HG03175 (cell line): ENCODE measurements around the gene PLCG2.
"Not testable (repeated sequence)": the region's sequence is repeated elsewhere in the genome, so short reads cannot be mapped to it uniquely, and the experiment has no call there.

Source experiments
- ATAC-seq: cut with Tn5 transposase; IDR thresholded peaks from one replicate; pipeline ENCODE4 v1.9.1; 2021; ENCODE audit warnings: mild to moderate bottlenecking, moderate library complexity; ENCODE audit not compliant: unreplicated experiment

The PLCG2 gene

DNA sequence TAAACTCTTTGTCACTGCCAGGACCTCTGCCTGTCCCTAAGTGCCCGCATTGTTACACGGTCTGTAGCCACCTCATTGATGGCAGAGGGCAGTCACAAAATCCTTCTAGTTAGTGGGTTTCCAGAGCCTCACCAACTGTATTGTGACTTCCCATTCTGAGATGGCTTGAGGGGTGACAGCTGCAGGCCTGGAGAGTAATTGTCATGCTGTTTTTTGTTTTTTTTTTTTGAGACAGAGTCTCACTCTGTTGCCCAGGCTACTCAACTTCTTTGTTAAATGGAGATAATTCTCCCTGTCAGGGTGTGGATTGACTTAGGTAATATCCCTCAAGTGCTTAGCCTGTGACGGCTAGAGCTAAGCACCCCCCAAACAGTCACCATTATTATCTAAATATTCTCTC is 154.3 kb downstream of the PLCG2 start:
- no peak for ATAC-seq

DNA sequence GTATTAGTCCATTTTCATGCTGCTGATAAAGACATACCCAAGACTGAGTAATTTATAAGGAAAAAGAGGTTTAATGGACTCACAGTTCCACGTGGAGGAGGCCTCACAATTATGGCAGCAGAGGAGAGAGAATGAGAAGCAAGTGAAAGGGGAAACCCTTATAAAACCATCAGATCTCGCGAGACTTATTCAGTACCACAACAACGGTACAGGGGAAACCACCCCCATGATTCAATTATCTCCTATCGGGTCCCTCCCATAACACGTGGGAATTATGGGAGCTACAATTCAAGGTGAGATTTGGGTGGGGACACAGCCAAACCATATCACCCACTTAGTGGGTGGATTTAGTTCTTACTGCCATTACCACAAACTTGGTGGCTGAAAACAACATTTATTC is 155.6 kb downstream of the PLCG2 start:
- ATAC-seq: not testable (repeated sequence)

DNA sequence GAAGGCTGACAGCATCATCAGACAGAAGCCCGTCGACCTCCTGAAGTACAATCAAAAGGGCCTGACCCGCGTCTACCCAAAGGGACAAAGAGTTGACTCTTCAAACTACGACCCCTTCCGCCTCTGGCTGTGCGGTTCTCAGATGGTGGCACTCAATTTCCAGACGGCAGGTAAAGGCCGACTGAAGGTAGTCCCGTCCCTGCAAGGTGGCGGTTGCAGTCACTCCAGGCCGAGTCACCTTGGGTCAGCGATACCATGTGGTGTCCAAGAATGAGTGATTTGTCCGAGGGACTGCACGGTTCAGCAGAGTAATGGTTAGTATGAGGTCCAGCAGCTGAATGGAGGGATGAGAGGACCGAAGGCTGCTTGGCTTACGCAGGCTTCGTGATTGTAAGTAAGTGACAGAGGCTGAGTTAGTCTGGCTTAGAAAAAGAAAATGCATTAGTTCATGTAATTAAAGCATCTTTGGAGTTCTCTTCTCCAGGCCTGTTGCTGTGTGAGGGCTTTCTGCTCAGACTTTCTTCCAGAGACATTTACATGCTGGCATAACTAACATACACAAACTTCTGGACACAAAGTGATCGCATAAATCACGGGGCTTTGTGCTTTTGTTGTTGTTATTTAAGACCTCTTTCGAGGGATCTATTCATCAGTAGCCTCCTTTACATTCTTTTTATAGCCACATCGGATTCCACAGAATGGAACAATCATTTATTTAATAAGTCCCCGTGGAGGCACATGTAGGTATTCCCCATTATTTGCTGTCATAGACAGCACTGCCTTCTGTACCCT is 157.3 kb downstream of the PLCG2 start:
- no peak for ATAC-seq

DNA sequence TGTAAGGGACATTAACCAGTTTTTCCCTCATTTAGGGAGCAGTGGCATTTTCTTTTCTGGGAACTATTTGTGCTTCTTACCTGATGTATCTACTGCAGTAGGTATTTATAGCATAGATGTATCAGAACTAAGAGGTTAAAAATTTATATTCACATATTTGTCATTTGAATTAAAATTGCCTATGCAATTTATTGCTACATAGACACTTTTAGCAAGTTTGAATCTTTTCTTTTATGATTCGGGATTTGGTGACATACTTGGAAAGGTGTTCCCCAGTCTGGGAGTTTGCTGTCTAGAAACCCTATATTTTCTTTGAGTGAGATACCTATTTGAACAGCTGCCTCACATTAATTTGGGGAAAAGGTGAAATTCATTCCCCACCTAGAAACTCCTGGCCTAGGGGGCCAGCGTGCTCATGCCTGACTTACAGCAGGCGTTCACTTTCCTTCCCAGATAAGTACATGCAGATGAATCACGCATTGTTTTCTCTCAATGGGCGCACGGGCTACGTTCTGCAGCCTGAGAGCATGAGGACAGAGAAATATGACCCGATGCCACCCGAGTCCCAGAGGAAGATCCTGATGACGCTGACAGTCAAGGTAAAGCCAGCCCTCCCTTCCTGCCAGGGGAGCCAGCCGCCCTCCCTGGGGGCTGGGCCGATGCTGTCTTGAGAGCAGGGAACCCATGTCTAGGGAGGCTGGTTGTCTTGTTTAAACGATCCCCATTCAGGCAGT is 158.4 kb downstream of the PLCG2 start:
- no peak for ATAC-seq

DNA sequence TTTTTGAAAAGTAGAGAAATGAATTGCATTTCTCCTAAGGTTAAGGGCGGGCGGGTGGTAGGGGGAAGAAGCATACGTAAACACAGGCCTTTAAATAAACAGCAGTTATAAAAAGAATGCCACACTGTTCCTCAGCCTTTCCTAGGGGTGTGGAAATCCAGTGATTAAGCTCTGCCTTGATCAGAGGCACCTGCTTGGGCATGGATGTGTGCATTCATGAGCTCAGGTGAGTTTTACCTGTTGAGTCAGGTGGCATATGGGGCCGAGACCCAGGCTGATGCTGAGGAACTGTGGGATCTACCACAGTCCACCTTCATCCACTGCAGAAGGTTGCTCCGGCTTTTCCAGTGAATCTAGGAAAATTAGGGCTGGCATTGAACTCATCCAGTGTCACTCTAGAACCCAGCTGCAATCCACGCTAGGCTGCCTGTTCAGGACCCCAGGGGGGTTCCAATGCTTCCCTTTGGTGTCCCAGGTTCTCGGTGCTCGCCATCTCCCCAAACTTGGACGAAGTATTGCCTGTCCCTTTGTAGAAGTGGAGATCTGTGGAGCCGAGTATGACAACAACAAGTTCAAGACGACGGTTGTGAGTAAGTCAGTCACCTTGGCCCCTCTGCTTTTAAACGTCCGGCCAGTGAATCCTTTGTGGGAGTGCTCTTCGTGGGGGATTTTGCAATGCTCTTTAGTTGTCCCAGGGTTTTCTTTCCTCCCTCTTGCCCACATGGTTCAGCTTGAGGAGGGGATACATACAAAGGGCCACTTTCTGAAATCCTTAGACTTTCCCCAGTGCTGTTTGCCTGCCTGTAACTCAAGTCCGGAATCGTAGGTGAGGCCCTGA is 159.5 kb downstream of the PLCG2 start:
- no peak for ATAC-seq

DNA sequence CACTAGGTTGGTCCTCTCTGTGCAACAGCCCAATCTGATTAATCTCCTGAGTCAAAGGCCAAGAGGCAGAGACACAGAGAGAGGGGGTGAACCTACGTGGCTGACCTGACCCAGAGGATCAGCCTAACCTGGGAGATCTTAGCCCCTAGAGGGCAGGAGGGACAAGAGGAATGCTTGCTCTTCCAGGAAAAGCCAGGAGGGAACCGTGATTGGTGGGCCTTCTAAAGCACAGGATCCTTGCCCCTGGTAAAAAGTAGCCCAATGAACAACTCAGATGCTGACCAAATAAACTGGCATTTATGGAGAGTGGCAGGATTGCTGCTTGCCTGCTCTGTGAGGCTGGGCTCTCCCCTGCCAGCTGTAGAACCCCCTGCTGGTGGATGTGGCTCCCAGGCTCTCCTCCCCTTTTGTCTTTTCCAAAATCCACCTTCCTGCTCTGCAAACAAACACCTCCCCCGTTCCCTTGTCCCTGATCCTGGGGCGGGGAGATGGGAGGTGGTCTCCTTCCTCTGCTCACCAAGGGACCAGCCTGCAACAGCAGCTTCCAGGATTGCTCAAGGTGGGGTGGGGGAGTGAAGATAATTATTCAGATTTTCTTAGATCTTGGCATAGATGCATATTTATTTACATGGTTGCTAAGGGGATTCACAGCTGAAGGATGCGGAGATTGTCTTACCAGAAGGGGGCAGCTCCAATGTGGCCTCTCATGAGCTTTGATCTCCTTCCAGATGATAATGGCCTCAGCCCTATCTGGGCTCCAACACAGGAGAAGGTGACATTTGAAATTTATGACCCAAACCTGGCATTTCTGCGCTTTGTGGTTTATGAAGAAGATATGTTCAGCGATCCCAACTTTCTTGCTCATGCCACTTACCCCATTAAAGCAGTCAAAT is 160.3 kb downstream of the PLCG2 start:
- ATAC-seq: no peak

DNA sequence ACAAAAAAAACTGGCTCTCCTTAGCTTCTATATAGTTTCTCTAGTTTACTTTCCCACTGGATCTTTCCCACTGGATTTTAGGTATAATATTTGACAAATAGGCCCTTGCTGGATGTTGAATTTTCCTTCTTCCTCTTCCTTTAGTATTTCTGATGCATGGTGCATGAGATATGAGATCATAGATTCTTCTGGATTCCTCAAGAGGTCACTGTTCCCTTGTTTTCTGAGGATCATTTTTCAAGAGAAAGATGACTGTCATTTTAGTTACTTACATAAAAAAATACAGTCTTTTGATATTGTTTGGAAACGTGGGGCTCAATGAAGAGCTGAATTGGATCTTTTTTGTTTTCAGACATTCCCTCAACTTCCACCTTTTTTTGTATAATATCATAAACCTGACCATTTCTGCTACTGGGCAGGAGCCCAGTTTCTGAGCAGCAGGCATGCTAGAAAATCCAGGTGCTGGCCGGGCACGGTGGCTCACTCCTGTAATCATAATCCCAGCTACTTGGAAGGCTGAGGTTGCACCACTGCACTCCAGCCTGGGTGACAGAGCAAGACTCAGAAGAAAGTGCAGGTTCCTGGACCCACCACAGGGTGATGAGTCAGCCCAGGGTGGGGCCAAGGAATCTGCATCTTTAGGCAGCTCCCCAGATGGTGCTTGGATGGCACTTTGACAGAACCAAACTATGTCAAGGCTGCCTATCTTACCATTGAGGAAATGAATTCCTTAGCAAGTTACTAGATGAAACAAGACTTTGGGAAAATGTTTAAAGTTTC is 161.9 kb downstream of the PLCG2 start:
- ATAC-seq: no peak

DNA sequence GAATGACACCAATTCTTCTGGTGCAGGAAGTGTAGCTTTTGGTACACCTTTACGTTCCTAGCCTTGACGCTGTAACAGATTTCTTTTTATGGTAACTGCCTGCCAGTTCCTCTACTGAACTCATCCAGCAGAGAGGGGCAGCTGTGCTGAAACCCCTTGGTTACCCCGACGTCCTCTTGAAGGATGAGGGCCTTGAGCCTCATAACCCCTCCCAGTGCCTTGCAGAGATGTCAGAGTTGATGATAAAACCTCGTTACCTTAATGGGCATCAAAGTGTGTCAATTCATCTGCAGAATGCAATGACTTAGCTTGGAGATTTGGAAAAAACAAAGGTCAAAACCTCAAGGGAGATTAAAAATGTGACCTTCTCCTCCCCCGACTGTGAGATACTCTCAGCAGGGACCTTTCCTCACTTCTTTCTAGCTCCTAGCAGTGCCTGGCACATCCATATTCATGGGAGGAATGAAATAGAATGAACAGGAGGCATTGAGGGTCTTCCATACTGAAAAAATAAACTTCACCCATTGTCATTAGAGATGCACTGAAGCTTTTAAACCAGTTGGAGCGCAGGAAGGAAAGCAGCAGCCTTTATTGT is 163.0 kb downstream of the PLCG2 start:
- no peak for ATAC-seq

DNA sequence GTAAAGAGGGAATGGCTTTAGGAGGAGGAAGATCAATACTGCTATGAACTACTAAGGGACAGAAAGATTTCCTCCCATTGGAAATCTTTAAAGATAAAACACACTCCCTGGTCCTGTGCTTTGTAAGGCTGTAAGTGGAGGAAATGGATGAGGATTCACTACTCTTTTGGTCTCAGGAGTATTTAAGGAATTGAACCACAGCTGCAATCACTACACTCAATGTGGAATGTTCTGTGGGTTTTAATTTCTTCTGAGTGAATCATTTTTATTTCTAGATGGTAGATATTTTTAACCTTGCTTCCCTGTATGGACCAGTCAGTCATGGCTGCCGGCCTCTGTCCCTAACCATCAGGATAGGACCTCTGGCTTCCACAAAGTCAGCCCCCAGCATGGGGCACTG is 166.6 kb downstream of the PLCG2 start:
- ATAC-seq: no peak

DNA sequence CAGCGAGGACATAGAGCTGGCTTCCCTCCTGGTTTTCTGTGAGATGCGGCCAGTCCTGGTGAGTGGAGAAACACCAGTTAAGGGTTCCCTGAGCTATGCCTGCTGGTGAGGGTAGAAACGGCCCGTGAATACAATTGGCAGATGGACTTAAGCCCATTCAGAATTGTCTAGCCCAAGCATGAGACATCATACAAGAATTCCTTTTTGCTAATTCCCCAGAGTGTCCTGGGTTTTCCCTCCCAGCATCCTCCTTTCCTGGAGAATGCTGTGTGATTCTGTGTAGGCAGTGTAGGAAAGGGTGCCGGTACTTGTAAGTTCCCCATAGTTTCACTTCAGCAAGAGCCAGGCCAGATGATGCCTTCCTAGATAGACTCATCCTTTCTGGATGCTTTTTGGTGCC is 167.1 kb downstream of the PLCG2 start:
- no peak for ATAC-seq

DNA sequence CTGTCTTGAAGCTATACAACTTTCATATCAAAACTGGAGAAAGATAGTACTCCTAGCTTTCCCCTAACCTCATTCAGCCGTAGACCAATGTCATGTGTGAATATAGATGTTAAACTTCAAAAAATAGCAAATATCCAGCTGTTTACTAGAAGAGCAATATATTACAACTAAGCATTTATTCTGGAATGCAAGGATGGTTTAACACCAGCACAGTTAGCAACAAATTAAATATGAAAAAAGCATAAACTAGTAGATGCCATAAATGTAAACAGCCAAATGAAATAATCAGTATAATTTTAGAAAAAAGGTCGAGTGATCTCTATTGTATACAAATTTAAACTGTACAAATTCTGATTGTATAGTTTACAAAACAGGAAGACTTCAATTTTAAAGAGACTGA is 172.5 kb downstream of the PLCG2 start:
- ATAC-seq: no peak

DNA sequence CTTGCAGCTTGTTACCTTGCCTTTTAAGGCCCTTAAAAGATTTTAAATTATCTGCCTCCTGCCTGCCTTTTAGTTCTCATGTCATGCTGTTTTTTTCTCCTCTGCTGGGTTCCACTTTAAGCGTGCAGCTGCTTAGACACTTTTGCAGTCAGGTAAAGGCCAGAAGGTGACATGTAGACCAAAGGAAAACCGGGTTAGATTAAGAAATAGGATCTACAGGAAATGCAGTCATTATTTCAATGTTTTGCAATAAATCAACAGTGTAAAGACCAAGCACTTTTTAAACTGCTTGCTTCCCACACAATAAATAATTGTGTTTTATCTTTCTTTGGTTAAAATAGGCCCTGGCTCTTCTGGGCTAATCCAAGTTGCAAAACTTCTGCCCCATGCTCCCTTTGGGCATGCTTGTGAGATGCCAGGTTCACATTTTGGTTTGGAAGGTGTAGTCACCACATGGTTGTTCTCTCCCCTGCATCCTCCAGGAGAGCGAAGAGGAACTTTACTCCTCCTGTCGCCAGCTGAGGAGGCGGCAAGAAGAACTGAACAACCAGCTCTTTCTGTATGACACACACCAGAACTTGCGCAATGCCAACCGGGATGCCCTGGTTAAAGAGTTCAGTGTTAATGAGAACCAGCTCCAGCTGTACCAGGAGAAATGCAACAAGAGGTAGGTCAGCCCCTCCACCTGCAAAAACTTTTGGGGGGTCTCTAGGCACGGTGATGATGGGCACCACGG is 177.3 kb downstream of the PLCG2 start:
- ATAC-seq: no peak

DNA sequence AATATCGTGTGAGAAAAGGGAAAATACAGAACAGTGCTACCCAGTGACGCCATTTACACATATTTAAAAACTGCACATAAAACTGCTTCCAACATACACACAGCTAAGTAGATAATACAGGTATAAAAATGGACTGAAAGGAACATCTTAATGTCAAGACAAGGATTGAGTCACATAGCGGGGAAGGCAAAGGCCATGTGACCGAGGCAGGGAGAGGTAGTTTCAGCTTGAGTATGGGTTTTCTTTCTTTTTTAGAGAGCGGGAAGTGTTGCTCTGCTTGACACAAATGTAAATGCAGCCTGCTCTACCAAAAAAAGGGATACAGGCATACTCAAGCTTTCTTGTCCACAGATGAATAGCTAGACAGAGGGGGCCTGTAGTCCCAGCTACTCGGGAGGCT is 185.7 kb downstream of the PLCG2 start:
- ATAC-seq: no peak

DNA sequence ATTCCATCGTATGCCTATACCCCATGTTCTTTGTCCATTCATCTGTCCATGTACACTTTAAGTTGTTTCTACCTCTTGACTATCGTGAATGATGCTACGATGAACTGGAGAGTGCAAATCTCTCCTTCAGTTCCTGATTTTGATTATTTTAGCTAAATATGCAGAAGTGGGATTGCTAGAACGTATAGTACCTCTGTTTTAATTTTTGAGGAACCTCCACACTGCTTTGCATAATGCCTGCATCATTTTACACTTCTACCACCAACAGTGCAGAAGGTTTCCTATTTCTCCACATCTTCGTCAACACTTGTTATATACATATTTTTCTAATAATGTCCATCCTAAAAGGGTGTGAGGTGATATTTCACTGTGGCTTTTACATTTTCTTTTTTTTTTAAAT is 188.3 kb downstream of the PLCG2 start:
- no peak for ATAC-seq

DNA sequence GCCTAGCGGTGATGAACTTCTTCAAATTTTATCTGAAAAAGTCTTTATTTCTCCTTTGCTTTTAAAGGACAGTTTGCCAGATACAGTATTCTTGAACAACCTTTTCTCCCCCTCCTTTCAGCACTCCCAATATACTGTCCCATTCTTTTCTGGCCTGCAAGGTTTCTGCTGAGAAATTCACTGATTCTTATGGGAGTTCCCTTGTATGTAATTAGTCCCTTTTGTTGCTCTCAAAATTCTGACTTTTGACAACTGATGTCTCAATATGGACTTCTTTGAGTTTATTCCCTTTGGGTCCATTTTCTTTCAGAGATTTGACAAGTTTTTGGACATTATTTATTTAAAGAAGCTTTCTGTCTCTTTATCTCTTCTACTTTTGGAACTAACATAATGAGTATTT is 192.8 kb downstream of the PLCG2 start:
- ATAC-seq: no peak

DNA sequence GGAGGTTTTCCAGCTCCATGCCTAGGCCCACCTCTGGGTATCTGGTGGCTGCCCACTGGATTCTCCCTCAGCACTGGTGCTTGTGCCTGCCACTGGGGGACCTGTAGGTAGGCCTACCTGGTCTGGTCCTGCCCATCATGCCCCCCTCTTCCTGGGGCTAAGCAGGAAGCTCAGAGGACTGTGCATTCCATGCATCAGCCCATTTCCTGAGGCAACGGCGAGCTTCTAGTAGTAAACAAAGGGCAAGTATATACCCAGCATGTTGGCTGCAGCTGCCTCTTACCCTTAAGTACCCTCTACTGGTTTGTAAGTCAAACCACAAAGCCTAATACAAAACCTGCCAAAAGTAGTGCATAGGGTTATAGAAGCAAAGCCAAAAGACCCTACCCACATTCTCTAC is 194.6 kb downstream of the PLCG2 start:
- ATAC-seq: no peak

DNA sequence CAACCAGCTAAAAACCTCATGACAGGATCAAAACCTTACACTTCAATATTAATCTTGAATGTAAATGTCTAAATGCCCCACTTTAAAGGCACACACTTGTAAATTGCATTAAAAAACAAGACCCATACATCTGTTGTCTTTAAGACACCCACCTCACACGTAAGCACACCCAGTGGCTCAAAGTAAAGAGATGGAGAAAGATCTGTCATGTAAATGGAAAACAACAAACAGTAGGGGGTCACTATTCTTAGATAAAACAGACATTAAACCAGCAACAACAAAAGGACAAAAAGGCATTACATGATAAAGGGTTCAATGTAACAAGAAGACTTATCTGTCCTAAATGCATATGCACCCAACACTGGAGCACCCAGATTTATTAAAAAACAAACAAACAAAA is 196.5 kb downstream of the PLCG2 start:
- no peak for ATAC-seq

DNA sequence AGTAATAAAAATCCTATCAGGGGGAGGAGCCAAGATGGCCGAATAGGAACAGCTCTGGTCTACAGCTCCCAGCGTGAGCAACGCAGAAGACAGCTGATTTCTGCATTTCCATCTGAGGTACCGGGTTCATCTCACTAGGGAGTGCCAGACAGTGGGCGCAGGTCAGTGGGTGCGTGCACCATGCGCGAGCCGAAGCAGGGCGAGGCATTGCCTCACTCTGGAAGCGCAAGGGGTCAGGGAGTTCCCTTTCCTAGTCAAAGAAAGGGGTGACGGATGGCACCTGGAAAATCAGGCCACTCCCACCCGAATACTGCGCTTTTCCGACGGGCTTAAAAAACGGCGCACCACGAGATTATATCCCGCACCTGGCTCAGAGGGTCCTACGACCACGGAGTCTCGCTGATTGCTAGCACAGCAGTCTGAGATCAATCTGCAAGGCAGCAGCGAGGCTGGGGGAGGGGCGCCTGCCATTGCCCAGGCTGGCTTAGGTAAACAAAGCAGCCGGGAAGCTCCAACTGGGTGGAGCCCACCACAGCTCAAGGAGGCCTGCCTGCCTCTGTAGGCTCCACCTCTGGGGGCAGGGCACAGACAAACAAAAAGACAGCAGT is 198.3 kb downstream of the PLCG2 start:
- ATAC-seq: not testable (repeated sequence)
